ENCODE results near the gene SLC30A2.

The SLC30A2 gene

DNA sequence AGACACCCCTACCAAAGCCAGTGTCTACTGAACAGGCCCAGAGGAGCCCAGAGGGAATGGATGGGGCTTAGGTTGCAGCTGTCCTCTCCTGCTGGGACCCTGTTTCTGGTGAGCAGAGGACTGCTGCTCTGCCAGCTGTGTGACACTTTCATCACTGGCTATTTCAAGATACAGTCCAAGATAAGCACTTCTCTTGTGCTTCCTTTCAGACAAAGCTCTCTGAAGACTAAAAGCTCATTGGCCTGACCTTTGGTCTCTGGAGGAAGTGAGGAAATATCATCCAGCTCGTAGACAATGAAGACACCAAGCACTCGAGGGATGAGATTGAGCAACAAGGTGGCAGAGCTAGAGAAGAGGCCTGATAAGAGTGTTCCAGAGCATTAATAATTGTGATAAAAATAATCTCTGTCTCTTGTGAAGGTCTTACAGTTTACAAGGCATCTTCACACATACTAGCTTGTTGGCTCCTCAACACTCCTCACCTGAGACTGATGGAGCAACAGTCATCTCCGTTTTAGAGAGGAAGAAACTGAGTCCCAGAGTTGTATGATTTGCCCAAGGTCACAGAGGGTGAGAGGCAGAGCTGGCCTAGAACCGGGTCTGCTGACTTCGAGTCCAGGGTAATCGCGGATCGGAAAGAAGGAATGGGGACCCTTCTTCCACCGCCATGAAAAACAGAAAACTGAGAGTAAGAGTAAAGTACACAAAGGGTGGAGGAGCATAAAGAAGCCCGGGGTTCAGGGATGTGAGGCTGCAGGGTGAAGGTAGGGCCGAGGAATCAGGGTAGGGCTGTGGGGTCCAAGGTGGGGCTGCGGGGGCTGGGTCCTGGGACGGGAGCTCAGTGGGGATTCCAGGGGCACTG is 48.7 kb downstream of the SLC30A2 start:
- no peak for DNase-seq (ENCODE audit: low read depth)

DNA sequence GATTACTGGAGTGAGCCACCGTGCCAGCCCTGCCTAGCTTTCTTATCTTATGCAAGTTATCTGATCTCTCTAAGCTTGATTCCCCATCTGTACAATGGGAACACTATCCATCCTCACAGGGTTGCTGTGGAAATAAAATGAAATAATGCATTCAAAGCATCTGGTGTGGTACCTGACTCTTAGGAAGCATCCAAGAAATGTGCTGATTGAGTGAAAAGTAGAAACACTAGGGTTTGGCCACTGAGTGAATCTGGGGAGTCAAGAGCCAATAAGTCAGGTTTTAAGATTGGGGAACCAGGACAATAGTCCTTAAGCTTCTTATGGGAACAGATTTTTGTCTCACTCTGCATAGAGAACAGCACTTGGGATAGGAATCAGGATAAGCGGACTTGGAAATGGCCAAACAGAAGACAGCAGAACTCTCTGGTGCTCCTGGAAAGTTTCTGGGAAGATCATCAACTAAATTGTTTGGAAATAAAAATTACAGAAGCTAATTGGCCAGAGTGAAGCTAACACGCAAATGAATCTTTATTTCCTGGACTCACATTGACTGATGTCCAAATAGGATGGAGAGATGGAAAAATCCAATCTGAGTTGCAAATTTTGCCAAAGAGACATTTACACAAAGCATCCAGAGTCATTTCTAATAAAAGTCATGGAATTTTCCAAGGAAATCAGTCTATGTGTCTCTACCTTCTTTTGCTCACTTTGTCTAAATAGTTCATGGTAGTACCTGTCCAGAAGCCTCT is 51.3 kb downstream of the SLC30A2 start:
- DNase-seq (ENCODE audit: low read depth), result no peak

DNA sequence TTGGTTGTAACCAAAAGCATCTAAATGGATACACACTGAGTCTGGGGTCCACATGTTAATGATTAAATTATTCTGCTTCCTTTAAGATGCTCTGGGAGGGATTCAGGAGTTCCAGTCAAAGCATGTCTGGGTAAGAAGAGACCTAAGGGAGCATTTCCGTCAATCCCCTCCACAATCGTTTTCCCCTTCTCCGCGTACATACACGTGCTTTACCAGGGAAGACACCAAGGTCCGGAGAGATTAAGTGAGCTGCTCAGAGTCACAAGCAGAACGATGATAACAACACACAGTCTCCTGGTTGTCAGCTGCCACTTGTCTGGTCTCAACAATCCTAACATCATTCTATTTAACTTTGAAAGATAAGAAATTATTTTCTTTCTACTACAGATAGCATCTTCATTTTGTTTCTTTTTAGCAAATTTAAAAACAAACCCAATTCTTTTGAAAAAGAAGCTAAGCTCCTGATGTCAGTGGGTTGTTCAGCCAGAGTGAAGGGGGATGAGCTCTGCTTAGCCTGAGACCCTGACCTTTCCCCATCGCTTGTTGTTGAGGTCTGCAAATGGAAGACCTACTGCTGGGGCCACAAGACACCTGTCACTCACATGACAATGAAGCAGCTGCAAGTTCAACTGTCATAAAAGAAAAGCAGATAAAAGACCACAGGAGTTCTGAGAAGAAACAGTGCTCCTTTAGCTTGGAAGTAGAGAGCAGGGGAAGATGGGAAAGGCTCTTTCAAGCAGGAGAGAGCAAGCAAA is 52.5 kb downstream of the SLC30A2 start:
- DNase-seq (ENCODE audit: low read depth), result no peak

DNA sequence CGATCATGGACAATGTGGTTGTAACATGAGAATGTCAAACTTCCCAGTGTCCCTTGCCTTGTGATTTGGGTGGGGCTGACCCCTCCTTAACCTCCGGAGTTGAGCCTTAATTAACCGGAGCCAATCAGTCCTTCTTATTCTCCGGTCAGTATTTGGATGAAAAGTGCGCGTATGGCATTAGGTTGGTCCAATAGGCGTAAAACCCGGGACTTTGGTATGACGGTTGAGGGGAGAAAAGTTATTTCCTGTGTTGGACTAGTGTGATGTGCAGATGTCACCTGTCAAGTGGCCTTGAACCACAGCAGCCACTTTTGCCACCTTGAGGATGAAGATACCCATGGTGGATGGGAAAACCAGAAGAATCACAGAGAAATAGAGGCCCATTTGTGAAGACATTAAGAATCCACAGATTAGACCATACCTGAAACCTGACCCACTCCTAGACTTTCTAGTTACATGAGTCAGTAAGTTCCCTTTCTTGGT is 53.2 kb downstream of the SLC30A2 start:
- DNase-seq (ENCODE audit: low read depth), result no peak

- no peak for DNase-seq (ENCODE audit: low read depth)
Measured at GRCh38 chr1:25991937-25992688, 53.8 kb downstream of the SLC30A2 start.

- no peak for DNase-seq (ENCODE audit: low read depth)
Measured at GRCh38 chr1:25990702-25991395, 55.1 kb downstream of the SLC30A2 start.

- no peak for DNase-seq (ENCODE audit: low read depth)
Measured at GRCh38 chr1:25990251-25990650, 55.7 kb downstream of the SLC30A2 start.

GRCh38 chr1:25989440-25990234 is 56.3 kb downstream of the SLC30A2 start:
- no peak for DNase-seq (ENCODE audit: low read depth)

GRCh38 chr1:25987951-25988350 is 58.0 kb downstream of the SLC30A2 start:
- DNase-seq (ENCODE audit: low read depth), result no peak

Measured in stimulated activated CD8-positive, alpha-beta memory T cell treated with anti-CD3 and anti-CD28 coated beads, Interleukin-15, amount 100 ng/mL, for 24 hours (primary cell).